ACHN (cell line): ENCODE results near the gene THYN1.

Experiments
- DNase-seq: peaks from one replicate; pipeline ENCODE4 v3.0.0-alpha.2; 2015
- in situ Hi-C: cut with HindIII; loops from 2 replicates; pipeline ENCODE4 v1.10.0; 2017; ENCODE audit warnings: low sequenced_read_pairs, low pct_ligation_motif_present, low pct_unique_long_range_greater_than_20kb

Gene THYN1

DNA sequence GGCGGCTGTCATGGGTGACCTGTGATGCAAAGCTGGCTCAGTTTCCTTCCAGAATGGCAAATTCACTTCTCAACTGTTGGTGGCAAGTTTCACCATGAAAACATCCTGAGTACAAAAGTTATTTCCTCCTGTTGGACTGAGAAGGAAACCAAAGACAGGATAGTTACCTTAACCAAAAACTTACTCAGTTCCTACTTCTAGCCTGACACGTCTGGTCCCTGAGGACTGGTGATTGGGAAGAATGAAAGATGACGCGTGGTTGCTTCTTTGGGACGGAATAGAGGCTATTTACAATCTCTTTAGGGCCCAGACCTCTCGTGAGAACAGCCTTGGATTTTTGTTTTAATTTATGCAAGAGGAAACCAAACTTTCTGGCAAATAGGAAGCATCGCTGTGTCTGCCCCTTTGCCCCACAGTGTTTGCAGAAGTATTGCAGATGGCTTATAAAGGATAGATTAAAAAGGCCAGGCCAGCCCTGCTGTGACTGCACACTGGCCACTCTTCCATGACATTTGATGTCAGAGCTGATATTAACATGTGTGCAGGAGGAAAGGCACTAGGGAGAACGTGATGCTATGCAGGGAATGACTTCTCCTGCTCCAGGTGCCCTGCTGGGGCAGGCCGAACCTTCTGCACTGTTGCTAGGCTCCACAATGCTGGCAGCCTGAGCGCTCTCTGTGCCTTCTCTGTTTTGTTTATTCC lies 21.0 kb downstream of the THYN1 start:
- no peak for DNase-seq
- in situ Hi-C loops: no loop called here

DNA sequence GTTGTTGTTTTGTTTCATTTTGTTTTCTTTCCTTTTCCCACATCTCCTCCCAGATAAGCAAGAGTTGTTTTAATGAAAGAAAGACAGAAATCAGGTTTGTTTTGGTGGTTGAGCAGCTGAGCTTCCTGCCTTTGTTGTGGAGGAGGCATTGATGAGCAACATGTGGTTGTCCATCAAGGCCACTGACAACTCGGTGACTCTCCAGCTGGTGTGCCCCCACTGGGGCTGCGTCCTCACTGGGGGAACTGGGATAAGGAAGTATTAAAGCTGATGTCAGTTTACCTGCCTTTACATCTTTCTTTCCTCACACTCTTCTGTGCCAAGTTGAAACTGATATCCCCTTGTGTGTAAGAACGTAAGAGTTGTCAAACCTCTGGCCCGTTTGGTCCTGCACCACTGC lies 22.8 kb downstream of the THYN1 start:
- DNase-seq: no peak
- in situ Hi-C loops: no loop called here

DNA sequence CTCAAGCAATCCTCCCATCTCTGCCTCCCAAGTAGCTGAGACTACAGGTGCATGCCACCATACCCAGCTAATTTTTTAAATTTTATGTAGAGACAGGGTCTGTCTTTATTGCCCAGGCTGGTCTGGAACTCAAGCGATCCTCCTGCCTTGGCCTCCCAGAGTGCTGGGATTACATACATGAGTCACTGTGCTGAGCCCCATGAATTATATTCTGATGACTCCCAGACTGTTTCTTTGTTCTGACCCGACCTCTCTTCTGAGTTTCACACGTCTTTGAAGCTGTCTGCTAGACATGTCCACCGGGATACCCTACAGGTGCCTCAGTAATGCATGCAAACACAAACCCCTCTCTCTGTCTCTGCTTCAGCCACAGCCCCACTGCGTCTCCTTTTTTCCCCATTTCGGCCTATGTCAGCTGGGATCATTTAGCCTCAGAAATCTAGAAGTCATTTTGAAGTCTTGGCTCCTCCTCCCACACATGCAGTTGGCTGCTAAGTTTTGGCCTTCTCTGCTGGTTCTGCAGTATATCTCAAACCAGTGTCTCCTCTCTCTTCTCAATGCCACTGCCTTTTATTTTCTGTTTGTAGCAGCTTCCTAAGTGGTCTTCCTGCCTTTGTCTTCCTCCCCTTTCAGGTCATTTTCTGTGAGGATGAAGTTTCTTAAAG lies 23.9 kb downstream of the THYN1 start:
- in situ Hi-C loops: no loop called here
- no peak for DNase-seq

DNA sequence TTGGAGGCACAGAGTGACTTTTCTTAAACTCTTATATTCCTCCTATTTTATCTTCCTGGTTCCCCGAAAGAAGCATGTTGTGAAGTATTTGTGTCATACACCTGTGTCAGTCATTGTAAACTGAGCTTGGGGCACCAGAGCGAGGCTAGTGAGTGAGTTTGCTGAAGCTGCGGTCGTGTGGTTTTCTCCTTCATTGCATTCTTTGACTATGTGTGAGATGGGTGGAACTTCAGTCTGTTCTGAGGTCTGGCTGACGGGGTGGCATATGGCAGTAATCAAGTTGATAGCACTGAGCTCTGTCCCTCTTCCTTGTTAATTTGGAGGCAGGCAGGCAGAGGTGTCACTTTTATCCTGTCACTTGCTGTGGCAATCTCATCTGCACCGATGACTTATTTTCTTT lies 24.5 kb downstream of the THYN1 start:
- in situ Hi-C loops: no loop called here
- DNase-seq: no peak

DNA sequence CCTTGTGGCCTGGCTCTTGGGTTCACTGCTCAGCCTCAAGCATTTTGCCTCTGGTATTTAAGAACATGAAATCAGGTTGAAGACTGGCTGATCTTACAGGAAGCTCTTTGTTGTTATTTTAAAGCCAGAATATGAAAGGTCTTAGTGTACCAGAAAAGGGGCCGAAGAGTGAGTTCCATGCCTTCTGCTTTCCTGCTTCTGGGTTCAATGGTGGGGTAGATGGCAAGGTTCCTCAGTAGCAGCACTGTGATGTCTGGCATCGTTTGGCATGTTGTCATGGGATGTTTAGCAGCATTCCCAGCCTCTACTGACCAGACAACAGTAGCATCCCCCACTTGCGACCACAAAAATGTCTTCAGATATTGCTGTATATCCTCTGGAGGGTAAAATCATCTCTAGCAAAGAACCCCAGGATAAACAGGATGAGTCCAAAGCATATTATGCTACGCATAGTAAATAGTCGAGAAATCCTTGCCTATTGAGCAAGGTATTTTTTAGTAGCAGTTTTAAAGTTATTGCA lies 26.3 kb downstream of the THYN1 start:
- in situ Hi-C loops: no loop called here
- no peak for DNase-seq

DNA sequence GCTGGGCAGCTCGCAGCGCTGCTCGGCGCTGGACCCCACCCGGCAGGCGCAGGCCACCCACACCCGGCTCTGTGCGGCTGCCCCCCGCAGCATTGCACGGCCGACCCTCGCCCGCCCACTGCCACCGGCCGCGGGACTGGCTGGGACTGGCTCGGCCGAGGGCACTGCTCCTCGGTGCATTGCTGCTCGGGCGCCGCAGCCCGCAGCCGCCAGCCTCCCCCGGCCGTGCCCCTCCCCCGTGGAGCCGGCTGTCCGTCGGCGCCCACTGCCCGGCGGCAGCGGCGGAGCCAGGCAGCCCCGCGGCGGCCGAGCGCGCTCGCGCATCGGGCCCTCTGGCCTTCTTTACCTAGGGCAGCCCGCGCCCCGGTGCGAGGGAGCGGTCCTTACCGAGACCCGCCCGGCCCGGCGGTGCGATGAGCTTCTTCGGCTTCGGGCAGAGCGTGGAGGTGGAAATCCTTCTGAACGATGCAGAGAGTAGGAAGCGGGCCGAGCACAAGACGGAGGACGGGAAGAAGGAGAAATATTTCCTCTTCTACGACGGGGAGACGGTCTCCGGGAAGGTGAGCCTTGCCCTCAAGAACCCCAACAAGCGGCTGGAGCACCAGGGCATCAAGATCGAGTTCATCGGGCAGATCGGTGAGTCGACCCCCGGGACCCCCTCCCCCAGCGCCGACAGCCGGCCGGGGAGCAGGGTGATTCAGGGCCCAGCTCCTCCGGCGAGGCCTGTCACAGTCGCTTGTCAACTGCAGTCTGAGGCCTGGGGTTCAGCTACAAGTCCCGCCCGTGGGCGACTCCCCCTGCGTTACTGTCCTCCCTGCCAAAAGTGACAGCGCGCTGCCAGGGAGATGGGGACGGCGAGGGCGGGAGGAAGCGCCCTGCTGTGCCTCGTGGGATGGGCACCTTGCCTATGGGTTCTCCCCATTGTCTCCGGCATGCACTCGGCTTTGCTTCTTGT lies 28.2 kb downstream of the THYN1 start:
- DNase-seq: peak; percentile 27

DNA sequence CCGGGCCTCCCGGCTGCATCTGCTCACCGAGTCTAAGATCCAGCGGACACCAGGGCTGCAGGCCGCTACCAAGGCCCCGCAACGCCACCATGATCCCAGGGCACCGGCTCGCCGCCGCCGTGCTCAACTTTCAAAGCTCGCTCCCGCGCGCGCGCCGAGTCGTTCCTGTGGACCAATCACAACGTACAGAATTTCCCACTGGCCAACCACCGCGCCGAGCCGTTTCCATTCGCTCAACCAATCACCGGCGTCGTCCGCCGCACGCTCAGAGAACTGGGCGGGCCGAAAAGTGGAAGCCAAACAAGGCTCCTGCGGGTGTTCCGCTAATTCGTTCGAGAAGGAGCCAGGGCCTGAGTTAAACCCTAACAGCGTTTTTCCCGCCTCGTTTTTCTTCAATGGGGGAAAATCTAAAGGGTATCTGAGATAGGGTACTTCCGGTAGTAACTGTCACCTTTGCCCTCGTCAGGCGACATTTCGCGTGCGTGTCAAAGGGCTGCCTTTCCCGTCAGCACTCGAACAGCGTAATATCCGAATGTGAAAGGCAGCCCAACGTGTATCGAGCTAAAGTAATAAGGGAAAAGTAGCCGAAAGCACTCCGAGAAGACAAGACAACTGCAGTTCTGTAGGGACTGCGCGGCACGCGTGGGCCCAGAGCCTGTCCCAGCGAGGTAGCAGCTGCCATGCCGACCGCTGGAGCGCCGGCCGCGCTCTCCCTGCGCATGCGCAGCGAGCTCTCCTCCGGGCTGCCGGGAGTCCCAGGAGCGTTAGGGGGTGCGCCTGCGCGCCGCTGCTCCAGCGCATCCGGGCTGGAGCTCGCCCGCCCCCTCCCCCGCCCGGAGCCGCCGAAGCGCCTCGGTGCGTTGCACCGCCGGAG lies 29.1 kb downstream of the THYN1 start, which contains the start of the genes NCAPD3 and VPS26B:
NCAPD3 (minus strand) TSS at position 132 of the 874 bp plus-strand sequence; CDS start at position 91, 41 bp downstream.
VPS26B (plus strand) TSS at position 836 of the 874 bp plus-strand sequence. CDS start 452 bp downstream, outside the sequence.
- in situ Hi-C loops: no loop called here

More for the DNA sequence above, 28.2 kb downstream of the THYN1 start:
- in situ Hi-C loops: no loop called here

DNA sequence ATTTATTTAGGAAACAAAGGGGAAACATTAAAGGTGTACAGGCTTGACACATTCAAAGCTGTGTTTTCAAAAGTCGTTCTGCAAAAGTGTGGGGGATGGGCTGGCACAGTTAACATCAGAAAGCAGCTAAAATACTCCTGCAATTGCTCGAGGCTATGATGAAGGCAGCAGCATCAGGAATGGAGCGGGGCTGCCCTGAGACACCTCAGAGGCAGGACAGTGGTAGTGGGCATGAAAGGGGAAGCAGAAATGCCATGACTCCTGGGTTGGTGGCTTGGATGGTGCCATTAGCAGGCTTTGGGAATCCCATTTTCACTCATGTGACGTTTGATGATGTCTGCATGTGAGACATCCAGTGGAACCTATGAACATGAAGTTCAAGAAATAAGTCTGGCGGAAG lies 30.0 kb downstream of the THYN1 start:
- DNase-seq: no peak
- in situ Hi-C loops: no loop called here

More for the DNA sequence above, 29.1 kb downstream of the THYN1 start, which contains the start of the genes NCAPD3 and VPS26B:
- DNase-seq: peak; percentile 95

DNA sequence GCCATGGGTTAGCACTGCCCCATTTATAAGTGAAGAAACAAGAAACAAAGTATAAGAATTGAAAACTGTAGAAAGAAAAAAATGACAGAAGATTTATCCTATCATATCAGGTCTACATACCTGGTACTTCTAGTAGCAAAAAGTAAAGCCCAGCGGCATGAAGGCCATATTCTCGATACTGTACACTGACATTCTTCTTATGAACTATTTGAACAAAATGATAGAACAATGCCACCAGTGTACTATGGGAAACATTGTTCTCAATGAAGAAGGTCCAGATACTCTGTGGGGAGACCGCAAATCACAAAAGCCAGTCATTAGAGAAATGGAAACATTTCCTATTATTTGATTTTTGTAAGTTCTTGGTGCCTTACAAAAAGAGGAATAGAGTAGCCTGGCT lies 36.3 kb downstream of the THYN1 start:
- DNase-seq: no peak
- in situ Hi-C loops: no loop called here

DNA sequence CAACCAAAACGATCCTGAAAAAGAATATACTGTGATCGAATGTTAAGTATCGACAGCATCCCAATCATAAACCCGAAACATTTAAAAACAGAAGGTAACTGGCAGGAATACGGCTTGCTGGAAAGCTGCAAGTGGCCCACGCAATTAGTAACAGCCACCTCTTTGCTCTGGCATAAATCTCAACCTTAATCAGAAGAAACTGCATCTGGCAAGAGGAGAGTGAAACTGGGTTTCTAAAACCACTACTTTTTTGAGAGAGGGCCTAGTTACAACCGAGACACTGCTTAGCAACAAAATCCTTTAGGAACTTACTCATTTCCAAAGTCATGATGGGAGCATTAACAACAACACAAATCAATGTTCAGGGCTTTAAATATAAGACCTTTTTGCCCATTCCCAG lies 37.3 kb downstream of the THYN1 start:
- in situ Hi-C loops: no loop called here
- DNase-seq: no peak

DNA sequence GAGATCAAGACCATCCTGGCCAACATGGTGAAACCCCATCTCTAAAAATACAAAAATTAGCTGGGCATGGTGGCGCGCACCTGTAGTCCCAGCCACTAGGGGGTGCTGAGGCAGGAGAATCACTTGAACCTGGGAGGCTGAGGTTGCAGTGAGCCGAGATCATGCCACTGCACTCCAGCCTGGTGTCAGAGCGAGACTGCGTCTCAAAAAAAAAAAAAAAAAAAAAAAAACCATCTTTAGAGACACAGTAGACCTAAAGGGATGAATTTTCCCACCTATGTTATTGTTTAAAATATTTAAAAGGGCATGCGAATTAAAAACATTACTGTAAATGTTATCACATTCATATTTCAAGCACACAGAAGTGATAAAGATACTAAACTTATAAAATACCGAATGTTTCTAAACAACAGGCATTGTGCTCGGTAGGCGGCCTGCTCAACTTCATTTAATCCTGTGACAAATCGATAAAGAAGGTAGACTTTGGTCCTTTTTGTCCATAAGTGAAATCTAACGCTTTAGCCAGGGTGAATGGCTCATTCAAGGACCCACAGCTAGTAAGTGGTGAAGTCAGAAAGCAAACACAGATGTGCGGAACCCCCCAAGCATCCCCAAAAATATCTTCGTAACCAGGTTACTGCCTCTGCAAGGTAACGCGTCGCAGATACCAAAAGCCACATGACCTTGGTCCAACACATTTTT lies 45.5 kb downstream of the THYN1 start:
- peak; percentile 25 for DNase-seq
- in situ Hi-C loops: no loop called here

DNA sequence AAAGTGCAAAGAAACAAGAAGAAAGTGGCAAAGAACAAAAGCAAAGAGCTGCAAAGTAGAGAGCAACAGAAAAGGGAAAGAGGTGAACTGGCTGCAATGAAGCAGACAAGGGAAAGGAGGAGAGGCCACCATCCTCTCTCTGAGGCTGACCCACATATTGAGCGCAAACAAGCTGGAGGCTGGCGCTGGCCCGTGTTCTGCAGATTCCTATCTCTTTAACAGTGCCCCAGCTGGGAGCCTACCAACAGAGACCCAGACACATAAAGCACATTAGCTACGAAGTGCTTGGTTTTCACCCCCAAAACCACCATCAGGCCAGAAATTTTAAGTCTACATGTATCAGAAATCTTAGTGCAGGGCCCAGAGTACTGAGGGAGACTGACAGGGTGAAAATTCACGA lies 47.0 kb downstream of the THYN1 start:
- in situ Hi-C loops: no loop called here
- no peak for DNase-seq

DNA sequence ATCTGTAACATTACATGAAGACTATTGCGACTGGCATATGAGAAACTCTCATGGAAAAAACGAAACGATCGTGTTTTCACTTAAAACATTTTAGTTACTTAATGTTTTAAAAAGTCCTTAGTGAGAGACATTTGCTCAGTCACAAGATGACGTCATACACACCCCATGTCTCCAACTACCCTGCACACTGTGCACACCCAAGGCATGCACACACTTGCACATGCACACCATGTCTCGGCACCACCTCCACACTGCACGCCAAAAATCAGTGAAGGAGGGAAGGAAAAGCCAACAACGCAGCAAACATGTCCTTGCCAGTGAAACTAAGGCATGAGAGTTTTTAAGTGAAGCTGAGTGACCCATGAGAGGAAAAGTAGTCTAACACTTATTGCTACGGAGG lies 47.4 kb downstream of the THYN1 start:
- no peak for DNase-seq
- in situ Hi-C loops: no loop called here

DNA sequence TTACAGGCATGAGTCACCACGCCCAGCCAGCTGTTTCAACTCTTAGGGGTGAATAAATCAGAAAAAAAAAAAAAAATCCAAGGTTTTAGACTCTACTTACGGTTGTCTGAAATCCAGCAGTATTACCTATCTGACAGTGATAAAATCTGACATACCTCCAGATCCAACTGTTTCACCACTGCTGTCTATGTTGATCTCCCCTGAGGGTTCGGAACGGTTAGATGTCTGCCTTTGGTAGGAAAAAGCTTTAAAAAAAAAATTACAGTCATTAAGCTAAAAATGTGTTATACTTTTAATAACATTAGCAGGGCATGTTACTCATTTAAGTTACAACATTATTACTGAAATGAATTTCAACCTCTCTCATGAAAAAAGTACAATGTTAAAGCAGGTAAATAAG lies 50.5 kb downstream of the THYN1 start:
- in situ Hi-C loops: no loop called here
- DNase-seq: no peak

DNA sequence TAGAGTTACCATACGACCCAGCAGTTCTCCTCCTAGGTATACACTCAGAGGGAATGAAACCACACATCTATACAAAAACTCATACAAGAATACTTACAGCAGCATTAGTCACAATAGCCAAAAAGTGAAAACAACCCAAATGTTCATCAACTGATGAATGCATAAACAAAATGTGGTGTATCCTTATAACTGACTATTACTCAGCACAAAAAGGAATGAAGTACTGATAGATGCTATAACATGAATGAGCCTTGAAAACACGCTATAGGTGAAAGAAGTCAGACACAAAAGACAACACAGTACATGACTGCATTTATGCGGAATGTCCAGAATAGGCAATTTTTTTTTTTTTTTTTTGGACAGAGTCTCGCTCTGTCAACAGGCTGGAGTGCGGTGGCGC lies 52.5 kb downstream of the THYN1 start:
- DNase-seq: no peak
- in situ Hi-C loops: no loop called here

DNA sequence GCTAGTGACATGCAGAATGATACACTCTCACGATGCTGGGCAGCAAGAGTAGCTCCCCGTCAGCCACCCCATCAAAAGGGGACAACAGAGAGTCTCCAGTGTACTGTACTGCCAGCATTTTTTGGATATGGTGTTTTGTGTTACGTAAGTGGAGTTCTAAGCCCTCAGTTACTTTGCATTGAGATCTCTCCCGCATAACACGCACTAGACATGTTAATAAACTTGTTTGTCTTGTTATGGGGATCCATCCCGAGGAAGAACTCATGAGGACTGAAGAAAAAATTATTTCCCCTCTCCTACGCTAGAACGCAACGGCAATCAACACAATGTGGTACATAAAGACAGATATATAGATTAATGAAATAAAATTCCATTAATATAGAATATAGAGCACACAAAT lies 53.6 kb downstream of the THYN1 start:
- in situ Hi-C loops: no loop called here

More for the DNA sequence above, 53.6 kb downstream of the THYN1 start:
- DNase-seq: no peak
